Cardiac muscle cell (in vitro differentiated cells and primary cell): Measurements from ENCODE around the gene LRWD1. TPM values are rescaled to one million over a fixed set of nuclear protein-coding genes. Genes with fewer than 3 reads are reported as not detected.
"Not testable (repeated sequence)": the region's sequence is repeated elsewhere in the genome, so short reads cannot be mapped to it uniquely, and the experiment has no call there.

Experiments used
- DNase-seq, 2 donors: peaks; one replicate each; pipeline versions ENCODE4 v3.0.0 to v3.0.0-alpha.2; 2010 to 2017; ENCODE audit warnings: low read depth in 1 of 2, low spot score in 1 of 2
- H3K27ac ChIP-seq: fragments of 200-600 bp; sonication (generic); 2 replicates; pipeline ENCODE4 v1.5.1; 2016
- H3K27me3 ChIP-seq: fragments of 200-600 bp; sonication (generic); 2 replicates; pipeline ENCODE4 v1.6.0; 2016; ENCODE audit warnings: control low read depth
- H3K36me3 ChIP-seq: fragments of 200-600 bp; sonication (generic); 2 replicates; pipeline ENCODE4 v1.5.1; 2016; ENCODE audit warnings: control low read depth
- H3K4me1 ChIP-seq: fragments of 200-600 bp; sonication (generic); 2 replicates; pipeline ENCODE4 v1.8.1; 2017; ENCODE audit warnings: low read depth, mild to moderate bottlenecking, mixed run types
- H3K4me3 ChIP-seq: fragments of 200-600 bp; sonication (generic); 2 replicates; pipeline ENCODE4 v1.5.1; 2016; ENCODE audit warnings: mild to moderate bottlenecking
- H3K9me3 ChIP-seq: fragments of 200-600 bp; sonication (generic); 2 replicates; pipeline ENCODE4 v1.5.1; 2017; ENCODE audit warnings: low read depth, mild to moderate bottlenecking, control low read depth
- polyA plus RNA-seq: library from polyadenylated mRNA; unstranded; fragments of >200 nt; fragmentation: Nextera tagmentation; extraction: Ambion mirVana; gene quantifications from 2 replicates; pipeline ENCODE4 v1.2.1, GENCODE V29; 2016
- total RNA-seq: library from RNA; depleted of rRNA; stranded (reverse); fragments of >200 nt; gene quantifications from 2 replicates; pipeline ENCODE4 v1.2.3, GENCODE V29; 2016
- TF ChIP-seq, protein P1 (sequence below): IDR thresholded peaks from 2 replicates; pipeline ENCODE4 v1.5.1; 2012; ENCODE audit warnings: low read depth, mild to moderate bottlenecking, low read length

The LRWD1 gene
- total and polyA plus RNA-seq, 2 experiments from 2014 or later: 26.8 to 34.9 TPM

DNA sequence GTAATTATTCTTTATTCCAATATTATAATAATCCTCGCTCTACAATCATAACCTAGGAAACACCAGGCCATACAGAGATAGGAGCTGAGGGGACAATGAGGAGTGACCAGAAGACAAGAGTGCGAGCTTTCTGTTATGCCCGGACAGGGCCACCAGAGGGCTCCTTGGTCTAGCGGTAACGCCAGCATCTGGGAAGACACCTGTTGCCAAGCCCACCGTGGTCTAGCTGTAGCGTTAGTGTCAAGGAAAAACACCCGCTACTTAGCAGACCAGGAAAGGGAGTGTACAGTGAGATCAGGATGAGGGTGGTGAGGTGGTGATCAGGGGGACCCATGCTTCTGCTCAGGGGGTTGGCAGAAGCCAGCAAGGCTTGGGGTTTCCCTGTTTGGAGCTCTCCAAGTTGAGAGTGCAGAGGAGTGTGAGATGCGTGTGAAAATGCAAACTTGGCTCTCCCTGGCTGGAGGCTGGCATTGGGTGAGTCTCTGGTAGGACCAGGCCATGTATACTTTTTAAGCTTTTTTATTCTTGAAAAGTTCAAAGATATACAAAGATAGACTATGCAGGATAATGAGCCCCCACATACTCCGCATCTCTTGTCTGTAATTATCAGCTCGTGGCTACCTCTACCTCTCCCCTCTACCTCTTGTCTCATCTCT is 15.3 kb downstream of the LRWD1 start:
- TF ChIP-seq, protein P1, sequence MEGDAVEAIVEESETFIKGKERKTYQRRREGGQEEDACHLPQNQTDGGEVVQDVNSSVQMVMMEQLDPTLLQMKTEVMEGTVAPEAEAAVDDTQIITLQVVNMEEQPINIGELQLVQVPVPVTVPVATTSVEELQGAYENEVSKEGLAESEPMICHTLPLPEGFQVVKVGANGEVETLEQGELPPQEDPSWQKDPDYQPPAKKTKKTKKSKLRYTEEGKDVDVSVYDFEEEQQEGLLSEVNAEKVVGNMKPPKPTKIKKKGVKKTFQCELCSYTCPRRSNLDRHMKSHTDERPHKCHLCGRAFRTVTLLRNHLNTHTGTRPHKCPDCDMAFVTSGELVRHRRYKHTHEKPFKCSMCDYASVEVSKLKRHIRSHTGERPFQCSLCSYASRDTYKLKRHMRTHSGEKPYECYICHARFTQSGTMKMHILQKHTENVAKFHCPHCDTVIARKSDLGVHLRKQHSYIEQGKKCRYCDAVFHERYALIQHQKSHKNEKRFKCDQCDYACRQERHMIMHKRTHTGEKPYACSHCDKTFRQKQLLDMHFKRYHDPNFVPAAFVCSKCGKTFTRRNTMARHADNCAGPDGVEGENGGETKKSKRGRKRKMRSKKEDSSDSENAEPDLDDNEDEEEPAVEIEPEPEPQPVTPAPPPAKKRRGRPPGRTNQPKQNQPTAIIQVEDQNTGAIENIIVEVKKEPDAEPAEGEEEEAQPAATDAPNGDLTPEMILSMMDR: peak; percentile 29
- H3K27me3 ChIP-seq, H3K27ac ChIP-seq, H3K4me1 ChIP-seq, H3K4me3 ChIP-seq, H3K9me3 ChIP-seq, DNase-seq, H3K36me3 ChIP-seq: not testable (repeated sequence)

DNA sequence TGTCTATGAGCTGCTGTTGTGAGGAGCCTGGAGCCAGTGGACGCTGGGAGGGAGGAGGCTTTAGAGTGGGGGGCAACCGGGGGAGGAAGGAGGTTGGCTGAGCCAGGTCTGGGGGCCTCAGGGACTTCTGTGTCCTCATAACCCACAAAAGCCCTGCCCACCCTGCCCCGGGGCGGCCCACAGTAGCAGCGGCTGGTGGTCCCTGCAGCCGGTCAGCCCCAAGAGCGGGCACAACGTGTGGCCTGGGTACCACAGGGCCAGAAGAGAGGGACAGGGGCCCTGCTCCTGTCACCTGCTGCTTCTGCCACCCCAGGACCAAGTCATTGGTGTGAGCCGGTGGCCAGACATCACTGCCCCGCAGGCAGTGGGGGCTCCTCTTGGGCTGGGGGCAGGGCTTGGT is 17.2 kb downstream of the LRWD1 start:
- H3K4me1 ChIP-seq, DNase-seq, H3K4me3 ChIP-seq, H3K27ac ChIP-seq, H3K9me3 ChIP-seq, H3K36me3 ChIP-seq, H3K27me3 ChIP-seq: not testable (repeated sequence)

DNA sequence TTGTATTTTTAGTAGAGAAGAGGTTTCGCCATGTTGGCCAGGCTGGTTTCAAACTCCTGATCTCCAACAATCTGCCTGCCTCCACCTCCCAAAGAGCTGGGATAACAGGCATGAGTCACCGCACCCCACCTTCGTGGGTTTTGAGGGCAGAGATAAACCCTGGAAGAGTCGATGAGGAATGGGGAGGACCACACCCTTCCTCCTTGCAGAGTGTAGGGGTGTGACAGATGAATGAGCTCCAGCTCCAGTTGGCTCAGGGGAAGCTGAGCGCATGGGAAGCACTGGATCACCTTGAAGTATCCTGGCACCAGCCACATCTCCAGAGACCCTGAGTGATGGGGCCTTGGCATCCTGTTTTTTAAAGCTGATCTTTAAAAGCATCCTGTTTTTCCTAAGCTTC is 19.5 kb downstream of the LRWD1 start:
- not testable (repeated sequence) for H3K27me3 ChIP-seq, H3K4me1 ChIP-seq, H3K36me3 ChIP-seq, H3K27ac ChIP-seq, H3K9me3 ChIP-seq, H3K4me3 ChIP-seq, DNase-seq

DNA sequence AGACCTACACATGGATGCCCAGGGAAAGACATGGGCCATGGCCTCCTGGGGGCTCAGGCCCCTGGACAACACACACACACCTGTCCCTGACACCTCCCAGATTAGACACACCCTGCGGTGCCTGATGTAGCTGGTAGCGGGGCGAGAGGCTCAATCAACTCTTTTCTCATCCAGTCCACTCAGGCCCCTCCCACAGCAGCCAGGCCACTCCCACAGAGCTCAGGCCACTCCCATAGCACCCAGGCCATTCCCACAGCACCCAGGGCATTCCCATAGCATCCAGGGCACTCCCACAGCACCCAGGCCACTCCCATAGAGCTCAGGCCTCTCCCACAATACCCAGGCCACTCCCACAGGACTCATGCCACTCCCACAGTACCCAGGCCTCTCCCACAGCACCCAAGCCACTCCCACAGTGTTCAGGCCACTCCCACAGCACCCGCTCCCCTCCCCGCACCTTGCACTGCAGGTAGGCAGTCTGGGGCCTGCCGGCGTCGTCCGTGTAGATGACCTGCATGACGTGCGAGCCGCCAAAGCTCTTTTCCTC is 25.8 kb downstream of the LRWD1 start:
- DNase-seq, H3K4me3 ChIP-seq, H3K27ac ChIP-seq, H3K9me3 ChIP-seq, H3K4me1 ChIP-seq, H3K27me3 ChIP-seq, H3K36me3 ChIP-seq: not testable (repeated sequence)

DNA sequence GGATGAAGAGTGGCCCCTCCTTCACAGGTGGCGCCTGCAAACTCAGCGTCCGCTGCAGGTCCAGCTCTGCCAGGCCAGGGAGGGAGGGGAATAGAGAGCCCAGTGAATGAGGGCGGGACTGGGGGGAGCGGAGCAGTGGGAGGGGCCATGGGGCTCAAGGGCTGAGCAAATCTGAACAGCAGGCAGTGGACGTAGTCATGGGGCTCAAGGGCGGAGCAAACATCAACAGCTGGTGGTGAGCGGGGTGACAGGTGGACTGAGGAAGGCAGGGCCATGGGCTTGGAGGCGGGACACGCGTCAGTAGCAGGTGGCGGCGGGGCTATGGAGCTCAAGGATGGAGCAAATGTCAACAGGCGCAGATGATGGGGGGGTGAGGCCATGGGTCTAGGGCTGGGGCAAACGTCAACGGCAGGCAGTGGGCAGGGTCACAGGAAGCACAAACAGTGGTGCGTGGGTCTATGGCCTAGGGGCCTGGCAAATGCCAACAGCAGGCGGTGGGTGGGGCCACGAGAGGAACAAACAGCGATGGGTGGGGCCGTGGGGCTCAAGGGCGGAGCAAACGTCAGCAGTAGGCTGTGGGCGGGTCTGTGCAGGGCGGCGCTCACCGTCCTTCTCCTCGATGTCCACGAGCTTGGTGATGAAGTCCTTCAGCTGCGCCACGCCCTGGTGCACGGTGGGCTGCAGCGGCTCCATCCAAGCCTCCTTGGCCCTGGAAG is 28.6 kb downstream of the LRWD1 start:
- not testable (repeated sequence) for H3K27ac ChIP-seq, H3K4me3 ChIP-seq, H3K27me3 ChIP-seq, DNase-seq, H3K9me3 ChIP-seq, H3K36me3 ChIP-seq, H3K4me1 ChIP-seq

DNA sequence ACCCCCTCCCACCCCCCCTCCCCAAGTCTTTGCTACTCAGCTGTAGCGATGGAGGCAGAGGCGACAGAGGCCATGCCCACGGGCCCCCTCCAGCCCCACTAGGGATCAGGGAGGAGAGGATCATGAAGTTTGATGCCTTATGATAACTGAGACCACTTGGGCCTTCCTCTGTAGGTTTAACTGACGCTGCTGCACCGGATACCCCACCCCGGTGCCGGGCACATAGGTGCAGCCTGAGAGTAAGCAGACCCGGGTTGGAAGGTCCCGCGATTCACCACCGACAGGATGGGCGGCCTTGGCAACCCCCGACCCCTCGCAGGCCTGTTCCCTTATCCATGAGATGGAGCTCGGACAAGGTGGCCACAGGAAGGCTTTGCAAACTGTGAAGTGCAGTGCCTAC is 29.2 kb downstream of the LRWD1 start:
- not testable (repeated sequence) for H3K9me3 ChIP-seq, H3K27me3 ChIP-seq, H3K4me1 ChIP-seq, H3K36me3 ChIP-seq, DNase-seq, H3K4me3 ChIP-seq, H3K27ac ChIP-seq

DNA sequence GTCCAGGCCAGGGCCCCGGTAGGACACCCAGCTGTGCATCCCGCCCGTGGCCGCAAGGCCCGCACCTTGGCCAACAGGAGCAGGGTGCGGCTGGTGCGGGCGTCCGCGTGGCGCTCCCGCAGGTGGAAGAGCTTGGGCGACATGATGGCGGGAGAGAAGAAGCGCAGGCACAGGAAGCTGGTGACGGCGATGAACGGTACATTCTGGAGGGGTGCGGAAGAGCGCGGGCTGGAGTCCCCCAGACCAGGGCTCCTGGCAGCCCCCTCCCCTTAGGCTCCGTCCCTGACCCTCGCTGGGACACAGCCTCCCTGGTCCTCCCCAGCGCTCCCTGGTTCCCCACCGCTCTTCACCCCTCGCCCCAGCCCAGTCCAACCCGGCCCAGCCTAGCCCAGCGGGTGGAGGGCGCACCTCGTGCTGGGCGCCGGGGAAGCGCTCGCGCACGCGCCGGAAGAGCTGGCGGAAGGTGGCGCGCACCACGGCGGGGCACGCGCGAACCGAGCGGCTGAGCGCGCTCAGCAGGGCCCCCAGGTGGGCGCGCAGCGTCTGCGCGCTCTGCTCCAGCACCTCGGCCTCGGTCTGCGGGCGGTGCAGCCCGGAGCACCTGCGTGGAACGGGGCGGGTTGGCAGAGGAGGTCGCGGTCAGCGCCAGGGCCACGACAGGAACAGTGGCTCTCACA is 29.8 kb downstream of the LRWD1 start:
- not testable (repeated sequence) for DNase-seq, H3K4me1 ChIP-seq, H3K4me3 ChIP-seq, H3K27me3 ChIP-seq, H3K27ac ChIP-seq, H3K36me3 ChIP-seq, H3K9me3 ChIP-seq

DNA sequence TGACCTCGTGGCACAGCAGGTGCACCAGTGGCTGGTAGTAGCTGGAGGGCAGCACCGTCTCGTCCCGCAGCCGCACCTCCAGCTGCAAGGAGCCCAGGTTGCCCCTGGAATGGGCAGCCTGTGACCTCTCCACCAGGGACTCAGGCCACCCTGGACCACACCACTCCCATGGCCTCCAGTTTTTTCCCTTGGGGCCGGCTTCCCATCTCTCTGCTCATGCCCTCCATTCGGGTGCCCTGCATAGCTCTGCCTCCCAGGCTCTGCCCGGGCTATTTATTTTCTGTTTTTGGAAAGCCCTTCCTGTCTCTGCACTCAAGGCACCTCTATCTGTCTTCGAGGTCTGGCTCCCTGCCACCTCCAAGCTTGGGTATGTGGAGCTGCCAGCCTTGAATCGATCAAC is 32.1 kb downstream of the LRWD1 start:
- not testable (repeated sequence) for H3K4me1 ChIP-seq, DNase-seq, H3K36me3 ChIP-seq, H3K9me3 ChIP-seq, H3K27me3 ChIP-seq, H3K27ac ChIP-seq, H3K4me3 ChIP-seq

DNA sequence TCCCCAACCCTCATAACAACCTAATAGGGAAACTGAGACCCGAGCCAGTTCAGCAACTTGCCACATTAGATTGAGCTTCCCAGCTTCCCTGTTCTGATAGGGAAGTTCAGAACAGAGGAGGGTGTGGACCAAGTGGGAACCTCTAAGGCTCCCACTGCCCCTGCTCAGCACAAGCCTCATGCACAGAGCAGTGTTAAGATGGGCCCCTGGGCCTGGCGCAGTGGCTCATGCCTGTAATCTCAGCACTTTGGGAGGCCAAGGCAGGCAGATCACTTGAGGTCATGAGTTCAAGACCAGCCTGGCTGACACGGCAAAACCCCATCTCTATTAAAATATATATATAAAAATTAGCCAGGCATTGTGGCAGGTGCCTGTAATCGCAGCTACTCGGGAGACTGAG is 32.5 kb downstream of the LRWD1 start:
- not testable (repeated sequence) for DNase-seq, H3K36me3 ChIP-seq, H3K27ac ChIP-seq, H3K4me3 ChIP-seq, H3K4me1 ChIP-seq, H3K27me3 ChIP-seq, H3K9me3 ChIP-seq

DNA sequence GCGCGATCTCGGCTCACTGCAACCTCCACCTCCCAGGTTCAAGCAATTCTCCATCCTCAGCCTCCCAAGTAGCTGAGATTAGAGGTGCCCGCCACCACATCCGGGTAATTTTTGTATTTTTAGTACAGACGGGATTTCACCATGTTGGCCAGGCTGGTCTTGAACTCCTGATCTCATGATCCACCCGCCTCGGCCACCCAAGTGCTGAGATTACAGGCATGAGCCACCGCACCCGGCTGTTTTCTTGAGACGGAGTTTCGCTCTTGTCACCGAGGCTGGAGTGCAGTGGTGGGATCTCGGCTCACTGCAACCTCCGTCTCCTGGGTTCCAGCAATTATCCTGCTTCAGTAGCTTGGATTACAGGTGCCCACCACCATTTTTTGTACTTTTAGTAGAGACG is 33.5 kb downstream of the LRWD1 start:
- H3K27me3 ChIP-seq, DNase-seq, H3K36me3 ChIP-seq, H3K4me3 ChIP-seq, H3K9me3 ChIP-seq, H3K27ac ChIP-seq, H3K4me1 ChIP-seq: not testable (repeated sequence)

DNA sequence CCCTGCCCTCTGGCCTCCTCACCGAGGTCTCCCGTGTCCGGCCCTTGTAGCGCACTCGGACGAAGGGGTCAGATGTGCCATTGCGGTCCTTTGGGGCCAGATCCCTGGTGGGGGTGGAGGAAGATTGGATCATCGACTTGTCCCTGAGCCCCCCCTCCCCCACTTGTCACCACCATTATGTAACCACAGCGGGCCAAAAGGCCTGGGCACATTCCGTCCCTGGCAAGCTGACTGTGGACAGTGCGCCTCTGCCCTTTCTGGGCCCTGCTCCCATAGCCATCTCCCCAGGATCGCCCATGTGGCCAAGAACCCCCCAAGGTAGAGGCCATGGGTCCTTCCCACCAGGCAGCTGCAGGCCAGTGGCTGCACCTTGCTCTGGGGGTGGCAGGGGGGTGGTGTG is 38.4 kb downstream of the LRWD1 start:
- H3K27ac ChIP-seq, H3K4me1 ChIP-seq, H3K27me3 ChIP-seq, H3K36me3 ChIP-seq, H3K4me3 ChIP-seq, H3K9me3 ChIP-seq, DNase-seq: not testable (repeated sequence)

DNA sequence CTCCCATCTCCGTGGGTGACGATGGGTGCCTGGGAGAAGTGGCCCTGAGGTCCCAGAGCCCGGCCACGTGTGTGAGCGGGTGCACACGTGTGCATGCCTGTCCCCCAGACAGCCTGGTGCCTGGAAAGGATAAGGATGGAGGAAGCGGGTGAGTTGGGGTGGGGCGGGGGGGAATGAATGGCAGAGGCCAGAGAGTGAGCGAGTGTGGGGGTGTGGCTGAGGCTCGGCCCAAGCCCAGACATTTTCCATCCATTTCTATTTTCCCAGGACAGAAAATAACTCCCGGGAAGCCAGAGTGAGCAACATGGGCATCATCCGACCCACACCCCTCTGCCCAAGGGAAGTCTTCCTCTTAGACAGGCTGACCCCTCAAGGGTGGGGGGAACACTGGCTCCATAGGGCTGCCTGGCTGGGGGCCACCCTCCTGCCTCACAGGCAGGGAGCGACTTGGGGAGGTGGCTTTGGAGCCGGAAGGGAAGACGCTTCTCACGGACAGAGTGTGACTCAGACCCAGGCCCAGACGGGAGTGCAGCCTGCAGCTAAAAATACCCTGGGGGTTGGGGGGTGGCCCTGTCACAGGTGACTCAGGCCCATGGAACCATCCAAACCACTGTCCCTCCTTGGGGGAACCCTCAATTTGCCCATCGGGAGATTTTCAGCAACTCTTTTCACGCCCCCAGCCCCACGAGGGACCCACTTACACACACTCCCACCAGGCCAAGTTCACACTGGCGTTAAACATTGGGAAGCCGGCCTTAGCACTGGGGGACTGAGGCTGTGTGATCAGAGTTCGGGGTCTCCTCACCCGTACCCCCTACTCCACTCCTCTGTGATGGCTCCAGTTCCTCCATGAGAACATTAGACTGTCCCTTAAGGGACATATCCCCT is 40.8 kb downstream of the LRWD1 start:
- H3K36me3 ChIP-seq, H3K4me1 ChIP-seq, H3K27me3 ChIP-seq, H3K4me3 ChIP-seq, H3K9me3 ChIP-seq, DNase-seq: not testable (repeated sequence)
- peak overlapping the region; percentile 67 for H3K27ac ChIP-seq
